GM23338 (cell line): ENCODE results near the gene ITGB5. TPM values are rescaled to one million over a fixed set of nuclear protein-coding genes. Genes with fewer than 3 reads are reported as not detected.

Source experiments
- ATAC-seq: fragments of 200-7000 bp; cut with Tn5 transposase; 3 replicates; pipeline ENCODE4 v1.9.1; 2020
- DNase-seq: peaks from one replicate; pipeline ENCODE4 v3.0.0-alpha.2; 2015; ENCODE audit warnings: low spot score
- H2AFZ ChIP-seq: fragments of 200-600 bp; sonication (generic); 2 replicates; pipeline ENCODE4 v1.8.0; 2016; ENCODE audit warnings: antibody characterized with exemption, mild to moderate bottlenecking, moderate library complexity
- H3F3A ChIP-seq: fragments of 200-600 bp; sonication (generic); replicated peaks from 2 replicates; pipeline ENCODE4 v1.8.0; 2017; ENCODE audit warnings: antibody characterized with exemption, mixed run types, low read depth
- H3K27ac ChIP-seq: fragments of 200-600 bp; sonication (generic); 2 replicates; pipeline ENCODE4 v1.6.1; 2016; ENCODE audit warnings: low read depth
- H3K27me3 ChIP-seq: fragments of 200-600 bp; sonication (generic); 2 replicates; pipeline ENCODE4 v1.8.0; 2016; ENCODE audit warnings: mild to moderate bottlenecking, mixed run types, moderate library complexity; ENCODE audit not compliant: insufficient read depth
- H3K36me3 ChIP-seq: fragments of 200-600 bp; sonication (generic); 2 replicates; pipeline ENCODE4 v1.8.0; 2016; ENCODE audit warnings: mild to moderate bottlenecking; ENCODE audit not compliant: insufficient read depth
- H3K4me1 ChIP-seq: fragments of 200-600 bp; sonication (generic); 2 replicates; pipeline ENCODE4 v1.8.0; 2016; ENCODE audit warnings: mild to moderate bottlenecking, moderate library complexity; ENCODE audit not compliant: insufficient read depth
- H3K4me2 ChIP-seq: fragments of 200-600 bp; sonication (generic); 2 replicates; pipeline ENCODE4 v1.7.1; 2017; ENCODE audit warnings: mixed run types
- H3K4me3 ChIP-seq: fragments of 200-600 bp; sonication (generic); 2 replicates; pipeline ENCODE4 v1.6.1; 2016; ENCODE audit warnings: mixed run types
- H3K79me2 ChIP-seq: fragments of 200-600 bp; sonication (generic); replicated peaks from 2 replicates; pipeline ENCODE4 v1.8.0; 2017; ENCODE audit warnings: mild to moderate bottlenecking; ENCODE audit not compliant: insufficient read depth
- H3K9me2 ChIP-seq: fragments of 200-600 bp; sonication (generic); 2 replicates; pipeline ENCODE4 v1.8.0; 2017; ENCODE audit not compliant: insufficient read depth
- H4K20me1 ChIP-seq: fragments of 200-600 bp; sonication (generic); replicated peaks from 2 replicates; pipeline ENCODE4 v1.8.0; 2017; ENCODE audit warnings: mild to moderate bottlenecking; ENCODE audit not compliant: insufficient read depth
- H3K27ac Mint-ChIP-seq: 2 replicates; pipeline ENCODE4 v1.8.0; 2020; ENCODE audit warnings: inconsistent platforms, mild to moderate bottlenecking, moderate library complexity, mixed read lengths
- H3K27me3 Mint-ChIP-seq: 3 replicates; pipeline ENCODE4 v1.8.0; 2022; ENCODE audit warnings: low read depth, mild to moderate bottlenecking, moderate library complexity, mixed read lengths, inconsistent platforms; ENCODE audit not compliant: insufficient read depth, poor library complexity
- H3K36me3 Mint-ChIP-seq: 3 replicates; pipeline ENCODE4 v1.8.0; 2021; ENCODE audit warnings: low read depth, mild to moderate bottlenecking, inconsistent platforms, moderate library complexity, mixed read lengths
- H3K4me1 Mint-ChIP-seq: 3 replicates; pipeline ENCODE4 v1.8.0; 2020; ENCODE audit warnings: mild to moderate bottlenecking, inconsistent platforms, mixed read lengths
- H3K4me3 Mint-ChIP-seq: 3 replicates; pipeline ENCODE4 v1.8.0; 2021; ENCODE audit warnings: moderate library complexity, mild to moderate bottlenecking, inconsistent platforms, mixed read lengths
- H3K9me3 Mint-ChIP-seq: 3 replicates; pipeline ENCODE4 v1.8.0; 2020; ENCODE audit warnings: moderate library complexity, mild to moderate bottlenecking, inconsistent platforms, mixed read lengths
- ETS1 ChIP-seq: IDR thresholded peaks from 2 replicates; pipeline ENCODE4 v1.6.1; 2016; ENCODE audit warnings: antibody characterized with exemption
- EZH2 ChIP-seq: fragments of 200-600 bp; sonication (generic); IDR thresholded peaks from one replicate; pipeline ENCODE4 v1.8.0; 2017; ENCODE audit warnings: antibody characterized with exemption, mild to moderate bottlenecking, low read depth; ENCODE audit not compliant: unreplicated experiment
- EZH2phosphoT487 ChIP-seq: fragments of 200-600 bp; sonication (generic); IDR thresholded peaks from one replicate; pipeline ENCODE4 v1.8.1; 2018; ENCODE audit warnings: antibody characterized with exemption; ENCODE audit not compliant: unreplicated experiment
- JUNB ChIP-seq: IDR thresholded peaks from one replicate; pipeline ENCODE4 v1.6.1; 2016; ENCODE audit warnings: antibody characterized with exemption; ENCODE audit not compliant: unreplicated experiment
- POLR2AphosphoS5 ChIP-seq: IDR thresholded peaks from 2 replicates; pipeline ENCODE4 v1.6.1; 2016; ENCODE audit warnings: antibody characterized with exemption, low read depth
- REST ChIP-seq: IDR thresholded peaks from one replicate; pipeline ENCODE4 v1.6.1; 2018; ENCODE audit warnings: antibody characterized with exemption; ENCODE audit not compliant: unreplicated experiment
- ZNF114 ChIP-seq: fragments of 250-450 bp; sonication (Bioruptor Pico); IDR thresholded peaks from 2 replicates; pipeline ENCODE4 v1.5.0; 2020; ENCODE audit warnings: mild to moderate bottlenecking, moderate library complexity
- ZNF331 ChIP-seq: fragments of 250-450 bp; sonication (Bioruptor Pico); IDR thresholded peaks from 2 replicates; pipeline ENCODE4 v1.5.0; 2020; ENCODE audit warnings: low read depth, mild to moderate bottlenecking, moderate library complexity
- polyA plus RNA-seq: library from polyadenylated mRNA; unstranded; fragments of >200 nt; fragmentation: Nextera tagmentation; extraction: Ambion mirVana; gene quantifications from 2 replicates; pipeline ENCODE4 v1.2.1, GENCODE V29; 2016
- total RNA-seq: library from RNA; depleted of rRNA; stranded (reverse); fragments of >200 nt; shearing (Covaris generic); gene quantifications from 2 replicates; pipeline ENCODE4 v1.2.3, GENCODE V29; 2014
- TF ChIP-seq, protein P1 (sequence below): fragments of 250-450 bp; sonication (Bioruptor Pico); IDR thresholded peaks from 2 replicates; pipeline ENCODE4 v1.5.0; 2020; ENCODE audit warnings: mild to moderate bottlenecking, moderate library complexity
- TF ChIP-seq, protein P2 (sequence below), 2 experiments: fragments of 200-600 bp in 1 of 2; sonication (generic) in 1 of 2; conservative IDR thresholded peaks; 2 replicates each; pipeline versions ENCODE4 v1.5.1 to v1.6.1; 2016 to 2017; ENCODE audit warnings: antibody characterized with exemption in 2 of 2, low read depth in 2 of 2, mild to moderate bottlenecking in 2 of 2, moderate library complexity in 1 of 2

ITGB5 gene
- total and polyA plus RNA-seq, 2 experiments from 2014 or later: 68.2 to 269 TPM

DNA sequence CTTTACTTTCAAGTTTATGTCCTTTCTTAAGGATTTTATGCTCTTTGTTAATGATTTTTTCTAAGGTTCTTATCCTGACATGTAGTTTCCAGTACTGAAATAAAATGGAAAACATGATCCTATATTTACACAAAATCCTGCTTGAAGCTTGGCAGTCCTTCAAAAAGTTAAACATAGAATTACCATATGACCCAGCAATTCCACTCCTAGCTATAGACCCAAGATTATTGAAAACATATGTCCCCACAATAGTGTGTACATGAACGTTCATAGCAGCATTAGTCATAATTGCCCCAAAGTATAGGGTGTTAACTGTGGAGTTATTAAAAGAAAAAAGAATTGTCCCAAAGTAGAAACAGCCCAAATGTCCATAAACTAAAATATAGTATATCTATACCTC is 33.2 kb downstream of the ITGB5 start:
- H3K9me2 ChIP-seq: no peaks in the 10 kb centered on the region
- Mint-ChIP-seq H3K9me3 (no peaks in the 10 kb centered on the region), H3K4me1 (peaks cover 22% of the 10 kb centered on the region), H3K4me3 (no peak overlapping the region), H3K36me3 (peaks cover 42% of the 10 kb centered on the region), H3K27me3 (no peaks in the 10 kb centered on the region), H3K27ac (no peak overlapping the region)
- 0 out of 2 replicates have a peak, but pooled peaks cover 4% of the 10 kb centered on the region for H3F3A ChIP-seq
- H4K20me1 ChIP-seq: peaks cover 22% of the 10 kb centered on the region; the same call in 1 of the 2 replicates
- H3K79me2 ChIP-seq: peaks cover 83% of the 10 kb centered on the region
- no peaks in the 10 kb centered on the region for H3K27me3 ChIP-seq
- DNase-seq (no peak), ATAC-seq (no peak)
- no peak overlapping the region for H3K27ac ChIP-seq
- H3K4me3 ChIP-seq: no peak overlapping the region
- TF ChIP-seq, protein P1, sequence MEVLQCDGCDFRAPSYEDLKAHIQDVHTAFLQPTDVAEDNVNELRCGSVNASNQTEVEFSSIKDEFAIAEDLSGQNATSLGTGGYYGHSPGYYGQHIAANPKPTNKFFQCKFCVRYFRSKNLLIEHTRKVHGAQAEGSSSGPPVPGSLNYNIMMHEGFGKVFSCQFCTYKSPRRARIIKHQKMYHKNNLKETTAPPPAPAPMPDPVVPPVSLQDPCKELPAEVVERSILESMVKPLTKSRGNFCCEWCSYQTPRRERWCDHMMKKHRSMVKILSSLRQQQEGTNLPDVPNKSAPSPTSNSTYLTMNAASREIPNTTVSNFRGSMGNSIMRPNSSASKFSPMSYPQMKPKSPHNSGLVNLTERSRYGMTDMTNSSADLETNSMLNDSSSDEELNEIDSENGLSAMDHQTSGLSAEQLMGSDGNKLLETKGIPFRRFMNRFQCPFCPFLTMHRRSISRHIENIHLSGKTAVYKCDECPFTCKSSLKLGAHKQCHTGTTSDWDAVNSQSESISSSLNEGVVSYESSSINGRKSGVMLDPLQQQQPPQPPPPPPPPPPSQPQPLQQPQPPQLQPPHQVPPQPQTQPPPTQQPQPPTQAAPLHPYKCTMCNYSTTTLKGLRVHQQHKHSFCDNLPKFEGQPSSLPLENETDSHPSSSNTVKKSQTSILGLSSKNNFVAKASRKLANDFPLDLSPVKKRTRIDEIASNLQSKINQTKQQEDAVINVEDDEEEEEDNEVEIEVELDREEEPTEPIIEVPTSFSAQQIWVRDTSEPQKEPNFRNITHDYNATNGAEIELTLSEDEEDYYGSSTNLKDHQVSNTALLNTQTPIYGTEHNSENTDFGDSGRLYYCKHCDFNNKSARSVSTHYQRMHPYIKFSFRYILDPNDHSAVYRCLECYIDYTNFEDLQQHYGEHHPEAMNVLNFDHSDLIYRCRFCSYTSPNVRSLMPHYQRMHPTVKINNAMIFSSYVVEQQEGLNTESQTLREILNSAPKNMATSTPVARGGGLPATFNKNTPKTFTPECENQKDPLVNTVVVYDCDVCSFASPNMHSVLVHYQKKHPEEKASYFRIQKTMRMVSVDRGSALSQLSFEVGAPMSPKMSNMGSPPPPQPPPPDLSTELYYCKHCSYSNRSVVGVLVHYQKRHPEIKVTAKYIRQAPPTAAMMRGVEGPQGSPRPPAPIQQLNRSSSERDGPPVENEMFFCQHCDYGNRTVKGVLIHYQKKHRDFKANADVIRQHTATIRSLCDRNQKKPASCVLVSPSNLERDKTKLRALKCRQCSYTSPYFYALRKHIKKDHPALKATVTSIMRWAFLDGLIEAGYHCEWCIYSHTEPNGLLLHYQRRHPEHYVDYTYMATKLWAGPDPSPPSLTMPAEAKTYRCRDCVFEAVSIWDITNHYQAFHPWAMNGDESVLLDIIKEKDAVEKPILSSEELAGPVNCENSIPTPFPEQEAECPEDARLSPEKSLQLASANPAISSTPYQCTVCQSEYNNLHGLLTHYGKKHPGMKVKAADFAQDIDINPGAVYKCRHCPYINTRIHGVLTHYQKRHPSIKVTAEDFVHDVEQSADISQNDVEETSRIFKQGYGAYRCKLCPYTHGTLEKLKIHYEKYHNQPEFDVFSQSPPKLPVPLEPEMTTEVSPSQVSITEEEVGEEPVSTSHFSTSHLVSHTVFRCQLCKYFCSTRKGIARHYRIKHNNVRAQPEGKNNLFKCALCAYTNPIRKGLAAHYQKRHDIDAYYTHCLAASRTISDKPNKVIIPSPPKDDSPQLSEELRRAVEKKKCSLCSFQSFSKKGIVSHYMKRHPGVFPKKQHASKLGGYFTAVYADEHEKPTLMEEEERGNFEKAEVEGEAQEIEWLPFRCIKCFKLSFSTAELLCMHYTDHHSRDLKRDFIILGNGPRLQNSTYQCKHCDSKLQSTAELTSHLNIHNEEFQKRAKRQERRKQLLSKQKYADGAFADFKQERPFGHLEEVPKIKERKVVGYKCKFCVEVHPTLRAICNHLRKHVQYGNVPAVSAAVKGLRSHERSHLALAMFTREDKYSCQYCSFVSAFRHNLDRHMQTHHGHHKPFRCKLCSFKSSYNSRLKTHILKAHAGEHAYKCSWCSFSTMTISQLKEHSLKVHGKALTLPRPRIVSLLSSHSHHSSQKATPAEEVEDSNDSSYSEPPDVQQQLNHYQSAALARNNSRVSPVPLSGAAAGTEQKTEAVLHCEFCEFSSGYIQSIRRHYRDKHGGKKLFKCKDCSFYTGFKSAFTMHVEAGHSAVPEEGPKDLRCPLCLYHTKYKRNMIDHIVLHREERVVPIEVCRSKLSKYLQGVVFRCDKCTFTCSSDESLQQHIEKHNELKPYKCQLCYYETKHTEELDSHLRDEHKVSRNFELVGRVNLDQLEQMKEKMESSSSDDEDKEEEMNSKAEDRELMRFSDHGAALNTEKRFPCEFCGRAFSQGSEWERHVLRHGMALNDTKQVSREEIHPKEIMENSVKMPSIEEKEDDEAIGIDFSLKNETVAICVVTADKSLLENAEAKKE: no peak
- TF ChIP-seq JUNB (no peak), POLR2AphosphoS5 (no peak)
- H3K4me1 ChIP-seq: peaks cover 30% of the 10 kb centered on the region
- peaks cover 6% of the 10 kb centered on the region for H3K36me3 ChIP-seq
- no peak overlapping the region for H3K4me2 ChIP-seq
- H2AFZ ChIP-seq: no peak overlapping the region

- H3K9me3 Mint-ChIP-seq: no peaks in the 10 kb centered on the region
- H3K4me1 Mint-ChIP-seq: peaks cover 19% of the 10 kb centered on the region
- no peak overlapping the region for H3K4me3 Mint-ChIP-seq
- peaks cover 4% of the 10 kb centered on the region for H3K36me3 ChIP-seq
- no peak overlapping the region for H3K4me2 ChIP-seq
- no peaks in the 10 kb centered on the region for H3K9me2 ChIP-seq
- H3K27me3 ChIP-seq: no peaks in the 10 kb centered on the region
- H3K27me3 Mint-ChIP-seq: no peaks in the 10 kb centered on the region
- no peak overlapping the region for H2AFZ ChIP-seq
- H3K27ac ChIP-seq: no peak overlapping the region
- H3K79me2 ChIP-seq: peaks cover 83% of the 10 kb centered on the region
- peaks cover 41% of the 10 kb centered on the region for H3K36me3 Mint-ChIP-seq
- ATAC-seq: no peak
- no peak overlapping the region; the same call in 1 of the 2 replicates for H3K27ac Mint-ChIP-seq
- H3K4me1 ChIP-seq: peaks cover 31% of the 10 kb centered on the region
- 0 out of 2 replicates have a peak, but pooled peaks cover 5% of the 10 kb centered on the region for H3F3A ChIP-seq
- no peak overlapping the region for H3K4me3 ChIP-seq
- H4K20me1 ChIP-seq: peaks cover 24% of the 10 kb centered on the region; the same call in 1 of the 2 replicates
- DNase-seq: no peak
- no peak for TF ChIP-seq EZH2
- no peak for TF ChIP-seq ZNF114 (CRISPR knock-in tag)
- no peak for TF ChIP-seq REST
- no peak for TF ChIP-seq ETS1
- TF ChIP-seq, protein P2, sequence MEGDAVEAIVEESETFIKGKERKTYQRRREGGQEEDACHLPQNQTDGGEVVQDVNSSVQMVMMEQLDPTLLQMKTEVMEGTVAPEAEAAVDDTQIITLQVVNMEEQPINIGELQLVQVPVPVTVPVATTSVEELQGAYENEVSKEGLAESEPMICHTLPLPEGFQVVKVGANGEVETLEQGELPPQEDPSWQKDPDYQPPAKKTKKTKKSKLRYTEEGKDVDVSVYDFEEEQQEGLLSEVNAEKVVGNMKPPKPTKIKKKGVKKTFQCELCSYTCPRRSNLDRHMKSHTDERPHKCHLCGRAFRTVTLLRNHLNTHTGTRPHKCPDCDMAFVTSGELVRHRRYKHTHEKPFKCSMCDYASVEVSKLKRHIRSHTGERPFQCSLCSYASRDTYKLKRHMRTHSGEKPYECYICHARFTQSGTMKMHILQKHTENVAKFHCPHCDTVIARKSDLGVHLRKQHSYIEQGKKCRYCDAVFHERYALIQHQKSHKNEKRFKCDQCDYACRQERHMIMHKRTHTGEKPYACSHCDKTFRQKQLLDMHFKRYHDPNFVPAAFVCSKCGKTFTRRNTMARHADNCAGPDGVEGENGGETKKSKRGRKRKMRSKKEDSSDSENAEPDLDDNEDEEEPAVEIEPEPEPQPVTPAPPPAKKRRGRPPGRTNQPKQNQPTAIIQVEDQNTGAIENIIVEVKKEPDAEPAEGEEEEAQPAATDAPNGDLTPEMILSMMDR (conservative IDR thresholded peaks at IDR 0.05; ENCODE audit: low read depth in 2 of 2): no peak
- no peak for TF ChIP-seq EZH2phosphoT487
- no peak for TF ChIP-seq POLR2AphosphoS5
- TF ChIP-seq ZNF331: no peak
Observed at GRCh38 chr3:124853446-124853845, 33.7 kb downstream of the ITGB5 start.
